HG03571 (cell line): Measurements from ENCODE around the gene MSI2.

Source experiments
- ATAC-seq: cut with Tn5 transposase; IDR thresholded peaks from one replicate; pipeline ENCODE4 v1.9.1; 2021; ENCODE audit not compliant: unreplicated experiment

The MSI2 gene

GRCh38 chr17:57687642-57688041, 431.3 kb downstream of the MSI2 start:
- ATAC-seq = no peak

GRCh38 chr17:57689254-57689653, 432.9 kb downstream of the MSI2 start:
- ATAC-seq = no peak

- no peak for ATAC-seq
These were observed 435.6 kb downstream of the MSI2 start for GRCh38 chr17:57691939-57692338.

GRCh38 chr17:57692770-57693169, 436.4 kb downstream of the MSI2 start:
- no peak for ATAC-seq

GRCh38 chr17:57694051-57694450, 437.7 kb downstream of the MSI2 start:
- ATAC-seq = no peak

GRCh38 chr17:57696050-57696449, 439.7 kb downstream of the MSI2 start:
- ATAC-seq = no peak

- no peak for ATAC-seq
These were observed 440.9 kb downstream of the MSI2 start for GRCh38 chr17:57697197-57697596.

GRCh38 chr17:57697891-57698711, 441.8 kb downstream of the MSI2 start:
- no peak for ATAC-seq

GRCh38 chr17:57699751-57700219, 443.5 kb downstream of the MSI2 start:
- no peak for ATAC-seq

GRCh38 chr17:57701124-57701523, 444.8 kb downstream of the MSI2 start:
- ATAC-seq = no peak

GRCh38 chr17:57703273-57703672, 446.9 kb downstream of the MSI2 start:
- ATAC-seq = no peak

GRCh38 chr17:57704448-57704847, 448.1 kb downstream of the MSI2 start:
- no peak for ATAC-seq

GRCh38 chr17:57705921-57706695, 449.8 kb downstream of the MSI2 start:
- ATAC-seq = no peak

GRCh38 chr17:57706761-57707160, 450.4 kb downstream of the MSI2 start:
- ATAC-seq = no peak

- ATAC-seq = no peak
These were observed 451.6 kb downstream of the MSI2 start for GRCh38 chr17:57707892-57708291.

- ATAC-seq = no peak
These were observed 452.1 kb downstream of the MSI2 start for GRCh38 chr17:57708410-57708809.

GRCh38 chr17:57713140-57713539, 456.8 kb downstream of the MSI2 start:
- ATAC-seq = no peak

- ATAC-seq = no peak
These were observed 458.4 kb downstream of the MSI2 start for GRCh38 chr17:57714665-57715180.

GRCh38 chr17:57715981-57716380, 459.7 kb downstream of the MSI2 start:
- no peak for ATAC-seq

GRCh38 chr17:57718878-57719277, 462.6 kb downstream of the MSI2 start:
- ATAC-seq = no peak

GRCh38 chr17:57720386-57721035, 464.2 kb downstream of the MSI2 start:
- no peak for ATAC-seq
